NCI-H2107 (cell line): Measurements from ENCODE around the gene SH3BP2.

Experiments
- DNase-seq: peaks from one replicate; lab custom pipeline; 2025; lab: John Stamatoyannopoulos, UW

Gene SH3BP2

DNA sequence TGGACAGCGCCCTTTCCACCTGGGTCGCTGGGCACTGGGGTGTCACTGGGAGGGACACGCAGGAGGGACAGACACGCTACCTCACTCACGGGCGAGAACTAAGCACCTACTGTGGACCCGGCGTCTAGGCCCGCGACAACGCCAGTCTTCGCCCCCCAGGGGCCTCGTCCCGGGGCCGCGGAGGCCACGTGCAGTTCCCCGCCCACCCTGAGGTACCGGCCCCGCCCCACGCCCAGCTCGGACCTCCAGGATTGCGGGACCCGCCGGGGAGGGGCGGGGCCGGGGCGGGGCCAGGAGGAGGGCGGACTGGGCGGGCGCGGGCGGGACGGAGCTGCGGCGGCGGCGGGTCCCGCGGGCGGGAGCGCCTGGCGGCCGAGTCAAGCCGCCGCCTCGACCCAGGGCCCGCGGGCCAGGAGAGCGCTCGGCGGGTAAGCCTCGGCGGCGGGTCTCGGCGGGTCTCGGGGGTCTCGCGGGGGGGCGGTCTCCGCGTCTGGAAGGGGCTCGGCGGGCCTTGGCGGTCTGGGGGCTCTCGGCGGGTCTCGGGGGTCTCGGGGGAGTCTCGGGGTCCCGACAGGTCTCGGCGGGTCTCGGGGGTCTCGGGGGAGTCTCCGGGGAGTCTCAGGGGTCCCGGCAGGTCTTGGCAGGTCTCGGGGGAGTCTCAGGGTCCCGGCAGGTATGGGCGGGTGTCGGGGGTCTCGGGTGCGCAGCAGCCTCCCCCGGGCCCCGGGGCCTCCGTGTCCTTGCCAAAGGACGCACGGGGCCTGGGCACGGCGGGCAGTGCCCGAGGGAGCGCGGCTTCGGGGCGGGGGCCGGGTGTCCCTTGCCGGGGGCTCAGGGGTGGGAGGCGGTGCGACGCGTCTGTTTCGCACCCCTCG lies at the start of gene SH3BP2:
Gene SH3BP2, plus strand, starts transcription at position 375 of the 875 bp plus-strand sequence. CDS start 27,533 bp downstream, outside the sequence.
- DNase-seq: no peak

DNA sequence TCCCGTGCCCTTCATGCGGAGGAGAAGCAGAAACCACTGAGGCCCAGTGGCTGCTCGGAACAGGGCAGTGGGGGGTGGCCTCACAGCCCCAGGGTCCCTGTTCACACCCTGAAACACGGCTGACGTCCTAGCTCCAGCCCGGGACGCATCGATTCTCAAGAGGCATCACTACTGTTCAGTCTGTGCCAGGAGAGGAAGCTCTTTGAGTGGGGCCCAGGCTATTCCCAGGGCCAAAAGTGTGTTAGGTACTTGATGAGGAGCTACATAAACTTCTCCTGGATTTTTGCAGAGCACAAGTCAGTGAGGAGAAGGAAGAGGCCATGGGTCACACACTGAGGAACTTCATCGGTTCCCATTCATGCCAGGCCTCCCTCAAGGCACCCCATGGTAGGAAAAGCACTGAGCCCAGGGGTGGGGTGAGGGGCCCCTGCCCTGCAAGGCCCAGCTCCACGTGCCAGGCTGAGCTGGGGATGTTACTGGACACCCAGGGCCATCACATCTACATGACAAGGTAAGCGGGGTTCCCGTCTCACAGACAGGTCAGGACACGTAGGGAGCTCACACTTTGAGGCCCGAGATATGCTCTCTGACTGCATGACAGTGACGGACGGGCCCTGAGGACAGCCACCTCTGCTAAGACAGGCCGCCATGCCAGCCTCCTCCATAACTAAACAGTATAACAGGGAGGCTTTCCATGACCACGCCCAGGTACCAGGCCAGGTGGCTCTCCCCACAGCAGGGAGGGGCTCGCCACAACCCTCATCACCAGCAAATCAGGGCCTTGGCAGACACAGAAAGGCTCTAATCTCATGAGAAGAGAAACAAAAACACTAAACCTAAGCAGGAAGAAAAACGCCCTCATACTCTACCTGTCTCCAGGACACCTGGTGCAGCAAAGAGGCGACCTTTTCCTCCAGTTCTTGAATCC lies 49.1 kb upstream of the SH3BP2 start:
- no peak for DNase-seq

DNA sequence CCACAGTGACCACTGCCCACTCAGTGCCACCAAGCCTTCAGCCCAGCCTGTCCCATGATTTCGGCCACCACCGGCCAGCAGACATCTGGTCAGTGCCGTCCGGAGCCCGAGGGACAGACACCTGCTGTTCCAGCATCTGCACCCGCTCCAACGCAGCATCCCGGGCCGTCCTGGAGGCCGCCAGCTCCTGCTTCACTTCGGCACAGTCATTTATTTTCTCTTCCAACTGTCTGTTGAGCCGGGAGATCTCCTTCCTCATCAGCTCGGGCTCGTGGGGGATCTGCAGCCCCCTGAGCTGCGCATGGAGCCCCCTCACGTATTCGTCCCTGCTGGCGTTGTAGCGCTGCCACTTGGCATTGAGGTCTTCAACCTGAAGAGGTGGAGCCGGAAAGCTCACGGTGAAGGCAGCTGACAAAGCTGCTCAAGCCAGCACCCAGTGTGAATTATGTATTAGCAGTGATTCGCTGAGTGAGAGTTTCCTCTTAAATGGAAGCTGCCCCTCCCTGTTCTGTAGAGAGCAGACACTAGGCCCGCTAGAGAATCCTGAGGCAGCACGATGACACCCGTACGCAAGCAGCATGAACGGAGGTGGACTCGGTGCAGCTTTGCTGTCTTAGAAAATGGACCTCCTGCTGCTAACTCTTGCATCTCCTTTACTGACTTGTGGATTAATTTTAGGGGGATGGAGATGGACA lies 48.2 kb upstream of the SH3BP2 start:
- no peak for DNase-seq

DNA sequence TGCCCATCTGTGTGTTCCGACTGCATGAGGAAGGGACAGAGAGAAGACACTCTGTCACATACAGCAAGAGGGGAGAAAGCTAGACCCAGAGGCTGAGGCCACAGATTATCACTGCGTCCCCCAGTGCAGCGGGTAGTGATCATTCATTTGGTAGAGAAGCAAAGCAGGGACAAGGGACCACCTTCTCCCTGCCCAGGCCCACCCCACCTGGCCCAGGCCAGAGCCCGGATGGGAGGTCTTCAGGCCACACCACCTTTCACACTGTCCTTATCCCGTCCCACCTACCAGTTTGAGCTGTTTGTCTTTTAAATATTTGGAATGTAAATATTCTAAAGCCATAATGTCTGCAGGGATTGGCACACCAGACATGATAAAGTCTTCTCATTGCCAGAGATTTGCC lies 47.4 kb upstream of the SH3BP2 start:
- DNase-seq: no peak

DNA sequence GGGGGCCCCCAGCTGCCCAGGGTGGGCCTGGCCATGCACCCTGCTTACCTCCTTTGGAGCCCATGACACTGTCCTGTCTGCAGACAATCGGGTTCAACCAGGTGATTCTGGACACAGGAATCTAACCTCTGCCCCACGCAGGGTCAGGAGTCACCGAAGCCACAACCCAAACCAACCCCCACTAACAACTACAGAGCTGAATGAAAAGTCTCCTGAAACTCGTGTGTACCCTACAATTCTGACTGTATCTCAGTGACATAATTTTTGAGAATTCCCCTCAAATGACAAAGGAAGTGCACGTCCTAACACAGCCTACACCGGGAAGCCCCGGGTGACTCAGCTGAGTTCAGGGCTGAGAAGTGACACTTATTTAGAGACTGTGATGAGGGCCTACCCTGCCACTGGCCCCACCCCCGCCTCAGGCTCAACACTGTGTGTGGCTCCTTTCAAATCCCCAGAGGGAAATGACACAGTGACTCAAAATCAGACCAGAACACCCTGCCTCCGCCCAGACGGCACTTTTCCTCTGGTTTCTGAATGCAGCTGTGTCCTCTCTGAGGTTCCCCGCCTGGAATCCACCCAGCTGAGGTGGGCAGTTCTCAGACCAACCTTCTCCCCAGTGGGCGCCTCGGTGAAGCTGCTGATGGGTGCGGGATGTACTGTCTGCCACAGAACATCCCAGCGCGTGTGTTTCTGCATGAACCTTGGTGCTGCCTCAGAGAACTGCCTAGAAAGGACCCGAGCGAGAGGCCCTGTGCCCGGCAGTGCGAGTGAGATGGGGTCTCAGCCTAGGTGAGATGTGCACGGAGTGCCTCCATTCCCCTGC lies 46.7 kb upstream of the SH3BP2 start:
- no peak for DNase-seq

DNA sequence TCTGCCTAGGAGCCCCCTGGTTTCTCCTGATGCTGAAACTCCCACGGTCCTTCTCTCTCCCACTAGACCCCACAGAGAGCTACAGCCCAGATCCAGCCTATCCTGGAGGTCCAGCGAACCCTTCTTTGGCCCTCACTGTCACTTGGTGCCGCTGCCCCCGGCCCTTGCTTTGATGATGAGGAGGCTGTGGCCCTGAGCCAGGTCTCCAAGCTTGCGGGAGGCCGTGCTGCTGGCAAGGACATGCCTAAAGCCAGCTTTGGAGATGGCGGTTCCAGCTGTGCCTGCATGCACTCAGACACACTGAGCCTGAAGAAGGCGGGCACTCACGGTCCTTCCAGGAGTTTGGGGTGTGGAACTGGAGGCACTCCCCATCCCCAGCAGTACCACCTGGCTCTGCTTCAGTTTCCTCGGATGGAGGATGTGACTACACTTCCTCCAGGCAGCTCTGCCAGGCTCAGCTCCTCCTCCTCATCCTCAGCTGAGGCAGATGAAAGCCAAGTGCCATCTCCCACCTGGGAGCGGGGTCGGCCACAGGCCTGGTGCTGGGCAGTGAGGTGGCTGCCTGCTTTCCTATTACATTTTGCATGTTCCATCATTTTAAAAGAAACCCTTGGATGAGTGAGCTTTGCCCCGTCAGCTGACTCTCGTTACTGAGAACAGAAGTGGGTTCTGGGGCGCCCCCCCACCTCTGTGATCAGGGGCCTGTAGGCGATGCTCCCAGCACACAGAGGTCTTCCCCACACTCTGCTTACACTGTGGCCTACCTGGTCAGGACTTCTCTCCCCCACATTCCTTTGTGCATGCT lies 45.8 kb upstream of the SH3BP2 start:
- no peak for DNase-seq

GRCh38 chr4:2750719-2751605 lies 41.9 kb upstream of the SH3BP2 start:
- DNase-seq: no peak

DNA sequence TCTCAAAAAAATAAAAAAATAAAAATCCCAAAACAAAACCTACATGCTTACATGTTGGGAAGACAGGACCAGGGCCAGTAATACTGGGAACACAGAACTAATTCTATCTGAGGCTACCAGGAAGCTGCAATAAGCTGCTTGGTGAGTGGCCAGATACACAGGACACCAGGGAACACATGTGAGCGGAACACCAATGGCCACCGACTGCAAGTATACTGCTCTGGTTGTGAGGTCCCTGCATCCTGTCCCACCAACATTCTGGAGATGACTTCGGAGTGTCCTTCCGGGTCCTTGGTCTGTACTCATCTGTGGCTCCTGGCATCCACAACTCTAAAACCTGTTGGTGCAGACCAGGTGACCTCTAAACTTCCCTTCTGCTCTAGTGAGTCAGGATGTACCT lies 39.4 kb upstream of the SH3BP2 start:
- DNase-seq: no peak

DNA sequence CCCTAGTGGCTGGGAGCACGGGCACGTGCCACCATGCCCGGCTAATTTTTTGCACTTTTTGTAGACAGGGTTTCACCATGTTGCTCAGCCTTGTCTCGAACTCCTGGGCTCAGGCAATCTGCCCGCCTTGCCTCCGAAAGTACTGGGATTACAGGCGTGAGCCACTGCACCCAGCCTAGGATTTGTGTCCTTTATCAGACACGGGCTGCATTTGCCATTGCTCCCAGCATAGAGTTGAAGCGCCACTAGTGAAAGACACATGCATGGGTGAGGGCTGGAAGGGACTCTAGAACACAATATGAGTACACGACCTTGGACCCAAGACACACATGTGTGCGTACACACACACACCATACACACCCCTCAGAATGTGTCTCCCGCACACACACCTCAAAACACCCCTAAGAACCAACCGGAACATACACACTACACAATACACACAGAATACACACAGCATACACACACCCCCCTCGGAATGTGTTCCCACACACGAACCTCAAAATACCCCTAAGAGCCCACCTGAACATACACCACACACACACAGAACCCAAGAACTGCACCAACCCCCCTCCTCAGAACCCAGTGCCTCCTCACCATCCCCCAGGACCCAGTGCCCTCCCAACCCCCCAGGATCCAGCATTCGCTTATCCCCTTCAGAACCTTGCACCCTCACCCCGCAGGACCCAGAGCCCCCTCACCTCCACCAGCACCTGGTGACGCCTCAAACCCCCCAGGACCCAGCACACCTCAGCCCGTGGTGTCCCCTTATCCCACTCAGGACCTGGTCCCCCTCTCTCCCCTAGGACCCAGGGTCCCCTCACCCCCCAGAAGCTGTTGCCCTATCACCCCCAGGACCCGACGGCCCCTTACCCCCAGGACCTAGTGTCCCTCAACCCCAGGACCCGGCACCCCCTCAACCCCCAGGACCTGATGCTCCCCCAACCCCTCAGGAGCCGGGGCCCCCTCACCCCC lies 37.8 kb upstream of the SH3BP2 start:
- DNase-seq: no peak

DNA sequence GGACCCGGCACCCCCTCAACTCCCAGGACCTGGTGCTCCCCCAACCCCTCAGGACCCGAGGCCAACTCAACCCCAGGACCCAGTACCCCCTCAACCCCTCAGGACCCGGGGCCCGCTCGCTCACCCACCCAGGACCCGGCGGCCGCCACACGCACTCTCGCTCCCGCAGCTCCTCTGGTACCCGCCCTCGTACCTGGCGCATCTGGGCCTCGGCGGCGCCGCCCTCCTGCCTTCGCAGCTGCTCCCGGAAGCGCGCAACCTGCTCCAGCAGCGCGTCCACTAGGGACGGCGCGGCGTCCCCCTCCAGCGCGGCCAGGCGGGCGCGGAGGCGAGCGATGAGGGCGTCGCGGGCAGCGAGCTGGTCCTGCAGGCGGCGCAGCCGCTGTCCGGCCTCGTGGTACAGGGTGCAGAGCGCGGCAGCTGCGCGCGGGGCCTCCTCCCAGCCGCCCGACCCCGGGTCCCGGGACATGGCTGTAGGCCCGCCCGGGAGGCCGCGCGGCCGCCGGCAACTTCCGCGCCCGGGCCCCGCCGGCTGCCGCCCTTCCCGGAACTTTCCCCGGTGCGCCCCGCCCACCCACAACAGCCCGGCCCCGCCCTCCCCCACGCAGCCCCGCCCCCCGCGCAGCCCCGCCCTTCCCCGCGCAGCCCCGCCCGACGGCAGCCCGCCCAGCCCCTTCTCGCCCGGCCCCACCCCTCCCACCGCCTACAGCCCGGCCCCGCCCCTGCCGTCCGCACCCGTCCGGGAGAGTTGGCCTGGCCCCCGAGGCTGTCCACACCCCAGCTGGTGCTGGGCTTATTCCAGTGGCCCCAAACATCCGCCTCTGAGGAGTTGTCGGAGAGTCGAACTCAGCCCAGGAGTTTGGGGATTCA lies 36.8 kb upstream of the SH3BP2 start, which contains the start of gene TNIP2:
Gene TNIP2, minus strand, starts transcription at position 516 of the 870 bp plus-strand sequence. Its CDS starts 47 bp downstream, at position 469.
- DNase-seq: peak; percentile 40

- no peak for DNase-seq
These were observed 36.1 kb upstream of the SH3BP2 start for GRCh38 chr4:2756691-2757350.

GRCh38 chr4:2757426-2757825 lies 35.5 kb upstream of the SH3BP2 start:
- no peak for DNase-seq

- no peak for DNase-seq
These were observed 31.6 kb upstream of the SH3BP2 start for GRCh38 chr4:2761035-2761923.

DNA sequence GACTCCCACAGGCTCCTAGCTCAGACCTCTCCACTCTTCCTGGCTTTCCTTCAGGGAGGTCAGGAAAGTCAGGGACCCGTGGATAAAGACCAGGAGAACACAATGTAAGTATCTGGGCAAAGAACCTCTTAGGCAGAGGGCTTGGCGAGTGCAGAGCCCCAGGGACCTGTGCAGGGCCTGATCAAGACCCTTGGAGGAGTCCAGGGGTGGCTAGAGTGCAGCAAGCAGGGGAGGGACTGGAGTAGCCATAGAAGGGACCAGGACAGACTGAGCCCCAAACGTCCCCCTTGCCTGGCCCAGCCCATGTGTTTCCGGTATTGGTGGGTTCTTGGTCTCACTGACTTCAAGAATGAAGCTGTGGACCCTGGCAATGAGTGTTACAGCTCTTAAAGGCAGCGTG lies 30.8 kb upstream of the SH3BP2 start:
- no peak for DNase-seq
